NCI-H2171 treated with DMSO at 0.1 percent for 48 hours (cell line): Measurements from ENCODE around the gene THUMPD1.
"Not testable (repeated sequence)": the region's sequence is repeated elsewhere in the genome, so short reads cannot be mapped to it uniquely, and the experiment has no call there.

Experiments
- DNase-seq: peaks from one replicate; lab custom pipeline; 2025; lab: John Stamatoyannopoulos, UW

THUMPD1 gene

GRCh38 chr16:20741554-20742285, at the start of gene THUMPD1:
Gene THUMPD1, minus strand, starts transcription at chr16:20741818. Its CDS starts 79 bp downstream, at chr16:20741739.
- peak; percentile 93 for DNase-seq

DNA sequence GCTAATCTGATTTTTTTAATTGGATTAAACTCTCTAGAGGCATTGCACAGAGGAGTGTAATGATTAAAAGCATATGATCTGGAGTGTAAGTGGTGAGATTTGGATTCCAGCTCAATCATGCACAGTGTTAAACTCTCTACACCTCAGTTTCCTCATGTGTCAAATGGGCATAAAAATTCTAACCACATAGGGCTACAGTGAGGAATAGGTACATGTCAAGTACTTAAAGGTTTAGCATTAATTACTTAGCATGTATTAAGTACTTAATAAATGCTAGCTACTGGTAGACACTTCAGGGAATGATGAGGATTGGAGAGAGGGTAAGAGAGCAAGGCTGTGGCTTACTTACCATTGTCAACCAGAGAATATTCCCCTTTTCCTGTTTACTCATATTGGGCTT, 47.5 kb upstream of the THUMPD1 start:
- no peak for DNase-seq

- no peak for DNase-seq
These were observed 42.6 kb upstream of the THUMPD1 start for GRCh38 chr16:20784204-20784603.

GRCh38 chr16:20782470-20782869, 40.9 kb upstream of the THUMPD1 start:
- no peak for DNase-seq

GRCh38 chr16:20781697-20782096, 40.1 kb upstream of the THUMPD1 start:
- DNase-seq: no peak

- peak; percentile 9 for DNase-seq
These were observed 33.2 kb upstream of the THUMPD1 start for GRCh38 chr16:20774703-20775362.

DNA sequence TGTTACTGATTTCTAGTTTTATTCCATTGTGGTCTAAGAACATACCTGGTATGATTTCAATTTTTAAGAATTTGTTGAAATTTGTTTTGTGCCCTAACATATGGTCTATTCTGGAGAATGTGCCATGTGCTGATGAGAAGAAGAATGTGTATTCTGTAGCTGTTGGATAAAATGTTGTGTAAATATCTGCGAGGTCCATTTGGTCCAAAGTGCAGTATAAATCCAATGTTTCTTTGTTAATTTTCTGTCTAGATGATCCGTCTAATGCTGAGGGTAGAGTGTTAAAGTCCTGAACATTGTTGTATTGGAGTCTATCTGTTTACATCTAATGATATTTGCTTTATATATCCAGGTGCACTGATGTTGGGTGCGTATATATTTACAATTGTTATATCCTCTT, 32.1 kb upstream of the THUMPD1 start:
- no peak for DNase-seq

DNA sequence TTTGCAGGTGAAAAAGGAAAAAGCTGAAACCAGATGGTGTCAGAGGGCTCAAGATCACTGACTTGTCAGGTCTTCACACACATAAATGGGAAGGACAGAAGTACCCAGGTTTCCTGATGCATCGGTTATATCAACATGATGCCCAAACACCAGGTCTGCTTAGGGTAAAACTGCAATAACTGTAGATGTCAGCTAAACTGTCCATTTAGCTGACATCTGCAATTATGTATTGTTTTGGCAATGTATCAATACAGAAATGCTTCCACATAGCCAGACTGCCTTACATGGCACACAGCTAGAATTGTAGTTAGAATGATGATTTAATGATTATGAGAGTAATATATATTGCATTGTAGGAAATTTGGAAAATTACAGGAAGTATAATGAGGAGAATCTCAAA, 27.2 kb upstream of the THUMPD1 start:
- DNase-seq: no peak

DNA sequence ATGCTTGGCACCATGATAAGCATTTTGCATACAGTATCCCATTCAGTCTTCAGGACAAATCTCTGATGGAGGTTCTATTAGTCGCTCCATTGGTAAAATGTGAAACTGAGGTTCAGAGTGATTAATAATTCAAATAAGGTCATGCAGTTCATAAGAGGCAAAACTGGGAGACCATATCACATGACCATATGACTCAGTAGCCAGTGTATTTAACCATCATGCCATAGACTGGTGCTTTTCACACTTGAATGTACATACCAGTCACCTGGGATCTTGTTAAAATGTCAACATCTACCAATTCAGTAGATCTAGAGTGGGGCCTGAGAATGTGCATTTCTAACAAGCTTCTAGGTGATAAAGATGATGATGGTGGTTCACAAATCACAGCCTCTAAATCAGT, 26.5 kb upstream of the THUMPD1 start:
- no peak for DNase-seq

- no peak for DNase-seq
These were observed 26.0 kb upstream of the THUMPD1 start for GRCh38 chr16:20767577-20767976.

- DNase-seq: no peak
These were observed 24.7 kb upstream of the THUMPD1 start for GRCh38 chr16:20766294-20766693.

DNA sequence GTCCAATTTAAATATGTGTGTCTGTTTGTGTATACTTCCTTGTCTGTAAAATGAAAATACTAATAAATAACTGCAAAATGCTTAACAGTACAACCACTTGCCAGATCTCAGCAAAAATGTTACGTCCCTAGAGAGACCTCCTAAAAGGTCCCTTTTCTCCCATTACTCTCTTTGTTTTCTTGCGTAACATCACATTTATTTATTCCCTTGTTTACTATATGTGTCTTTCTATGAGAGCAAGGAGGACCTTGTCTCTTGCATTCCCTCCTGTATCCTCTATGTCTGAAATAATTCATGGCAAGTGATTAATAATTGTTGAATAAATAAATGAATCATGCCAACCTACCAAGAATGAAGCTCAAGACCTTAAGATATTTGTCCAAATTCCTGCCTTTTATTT, 24.1 kb upstream of the THUMPD1 start:
- no peak for DNase-seq

DNA sequence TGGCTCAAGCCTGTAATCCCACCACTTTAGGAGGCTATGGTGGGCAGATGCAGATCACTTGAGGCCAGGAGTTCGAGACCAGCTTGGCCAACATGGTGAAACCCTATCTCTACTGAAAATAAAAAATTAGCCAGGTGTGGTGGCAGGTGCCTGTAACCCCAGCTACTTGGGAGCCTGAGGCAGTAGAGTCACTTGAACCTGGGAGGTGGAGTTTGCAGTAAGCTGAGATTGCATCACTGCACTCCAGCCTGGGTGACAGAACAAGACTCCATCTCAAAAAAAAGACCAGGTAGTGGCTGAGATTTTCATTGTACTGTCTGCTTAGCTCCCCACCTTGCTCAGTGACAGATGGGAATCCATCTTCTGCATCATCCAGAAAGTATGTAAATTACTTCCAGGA, 22.8 kb upstream of the THUMPD1 start:
- DNase-seq: peak; percentile 15

- DNase-seq: peak; percentile 55
These were observed 22.0 kb upstream of the THUMPD1 start, which contains the start of gene ACSM3 for GRCh38 chr16:20763461-20764232. Gene ACSM3, plus strand, starts transcription at chr16:20764014. Its CDS starts 6,021 bp downstream, at chr16:20770035.

DNA sequence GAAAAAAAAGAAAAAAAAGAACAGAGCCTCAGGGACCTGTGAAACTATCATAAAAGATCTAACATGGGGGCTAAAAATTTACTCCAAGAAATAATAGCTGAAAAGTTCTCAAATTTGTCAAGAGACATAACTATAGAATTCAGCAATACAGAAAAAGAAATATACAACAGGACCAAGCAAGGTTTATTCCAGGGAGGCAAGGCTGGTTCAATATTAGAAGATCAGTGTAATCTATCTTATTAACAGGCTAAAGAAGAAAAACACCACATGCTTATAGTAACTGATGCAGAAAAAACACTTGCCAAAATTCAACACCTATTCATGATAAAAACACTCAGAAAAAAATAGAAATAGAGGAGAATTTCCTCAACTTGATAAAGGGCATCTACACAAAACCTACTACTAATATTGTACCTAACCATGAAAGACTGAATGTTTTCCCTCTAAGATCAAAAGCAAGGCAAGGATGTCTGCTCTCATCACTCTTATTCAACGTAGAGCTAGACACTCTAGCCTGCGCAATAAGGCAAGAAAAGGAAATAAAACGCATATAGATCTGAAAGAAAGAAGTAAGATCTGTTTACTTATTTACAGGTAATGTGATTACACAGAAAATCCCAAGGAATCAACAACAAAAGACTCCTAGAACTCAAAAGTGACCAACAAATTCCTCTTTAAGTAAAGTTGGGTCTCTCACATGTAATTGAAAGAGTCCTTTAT, 20.9 kb upstream of the THUMPD1 start:
- DNase-seq: no peak

DNA sequence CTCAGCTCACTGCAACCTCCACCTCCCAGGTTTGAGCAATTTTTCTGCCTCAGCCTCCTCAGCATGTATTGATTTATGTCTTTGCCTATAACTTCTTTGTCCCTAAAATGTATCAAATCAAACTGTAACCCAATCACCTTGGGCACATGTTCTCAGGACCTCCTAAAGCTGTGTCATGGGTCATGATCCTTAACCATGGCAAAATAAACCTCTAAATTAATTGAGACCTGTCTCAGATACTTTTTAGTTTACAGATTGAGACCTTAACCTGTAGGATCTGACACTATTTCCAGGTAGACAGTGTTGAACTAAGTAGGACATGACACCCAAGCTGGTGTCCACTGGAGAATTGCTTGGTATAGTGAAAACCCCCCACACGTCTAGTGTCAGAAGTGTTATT, 19.6 kb upstream of the THUMPD1 start:
- no peak for DNase-seq

DNA sequence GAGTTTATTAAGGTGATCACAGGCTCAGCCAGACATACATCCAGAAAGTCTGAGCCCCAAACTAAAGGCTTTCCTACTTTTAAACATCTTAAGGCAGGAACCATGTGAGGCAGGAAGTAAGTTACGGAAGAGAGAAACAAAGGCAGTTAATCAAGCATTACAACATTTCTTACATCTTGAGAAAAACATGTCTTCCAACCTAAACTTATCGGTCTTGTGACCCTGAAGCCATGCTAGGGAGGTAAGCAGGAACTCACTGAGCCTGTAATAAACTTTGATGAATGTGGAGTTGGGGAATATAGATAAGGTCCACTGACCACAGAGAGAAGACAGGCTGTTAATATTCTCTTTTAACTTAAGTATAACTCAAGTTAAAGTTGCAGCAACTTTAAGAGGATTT, 18.7 kb upstream of the THUMPD1 start:
- no peak for DNase-seq

DNA sequence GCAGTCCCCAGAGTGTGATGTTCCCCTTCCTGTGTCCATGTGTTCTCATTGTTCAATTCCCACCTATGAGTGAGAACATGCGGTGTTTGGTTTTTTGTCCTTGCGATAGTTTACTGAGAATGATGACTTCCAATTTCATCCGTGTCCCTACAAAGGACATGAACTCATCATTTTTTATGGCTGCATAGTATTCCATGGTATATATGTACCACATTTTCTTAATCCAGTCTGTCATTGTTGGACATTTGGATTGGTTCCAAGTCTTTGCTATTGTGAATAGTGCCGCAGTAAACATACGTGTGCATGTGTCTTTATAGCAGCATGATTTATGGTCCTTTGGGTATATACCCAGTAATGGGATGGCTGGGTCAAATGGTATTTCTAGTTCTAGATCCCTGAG, 14.2 kb upstream of the THUMPD1 start:
- not testable (repeated sequence) for DNase-seq

- DNase-seq: no peak
These were observed 13.6 kb upstream of the THUMPD1 start for GRCh38 chr16:20755238-20755637.

DNA sequence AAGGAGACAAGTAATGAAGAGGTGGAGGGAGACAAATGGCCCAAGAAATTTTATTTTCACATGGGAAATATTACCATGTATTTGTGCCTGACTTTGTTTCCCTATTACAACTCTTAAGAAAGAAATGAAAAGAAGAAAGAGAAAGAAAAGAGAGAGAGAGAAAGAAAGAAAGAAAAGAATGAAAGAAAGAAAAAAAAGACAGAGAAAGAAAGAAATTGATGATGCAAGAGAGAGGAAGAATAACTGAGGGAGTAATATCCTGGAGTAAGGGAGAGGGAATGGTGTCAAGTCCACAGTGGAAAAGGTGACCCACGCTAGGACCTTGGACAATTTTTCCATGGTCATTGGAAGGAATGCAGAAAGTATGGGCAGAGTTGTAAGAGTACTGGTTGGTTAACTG, 12.1 kb upstream of the THUMPD1 start:
- DNase-seq: no peak

GRCh38 chr16:20750558-20750957, 8.9 kb upstream of the THUMPD1 start:
- DNase-seq: no peak

GRCh38 chr16:20749474-20749873, 7.9 kb upstream of the THUMPD1 start:
- DNase-seq: no peak
